ENCODE data around the gene CDH16.

Gene CDH16

DNA sequence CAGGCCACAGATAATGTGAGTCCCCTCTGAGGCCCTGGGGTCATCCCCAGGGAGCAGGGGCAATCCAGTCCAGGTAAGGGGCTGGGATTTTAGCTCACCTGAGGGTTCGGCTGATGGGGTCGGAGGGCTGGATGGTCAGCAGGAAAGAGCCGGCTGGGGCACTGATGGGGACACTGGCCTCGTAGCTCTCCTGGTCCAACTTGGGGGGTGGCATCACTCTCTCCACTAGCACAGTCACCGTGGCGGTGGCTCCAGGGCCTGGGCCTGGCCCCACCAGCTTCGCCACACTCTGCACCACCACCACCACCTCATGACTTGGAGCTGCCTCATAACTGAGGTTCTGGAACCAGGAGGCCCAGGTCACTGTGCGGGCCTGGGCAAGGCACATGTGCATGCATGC is 6.9 kb downstream of the CDH16 start:
- H3K4me2 ChIP-seq (ENCODE audit: low read length) = no peak overlapping the region
- H4K20me1 ChIP-seq (ENCODE audit: insufficient read depth, low read length) = no peaks in the 10 kb centered on the region
- H3K27ac ChIP-seq (ENCODE audit: low read depth, low read length, poor library complexity, severe bottlenecking) = no peak overlapping the region
- H3K9me2 ChIP-seq (ENCODE audit: low read depth, low read length) = no peaks in the 10 kb centered on the region
- H3K36me3 ChIP-seq (ENCODE audit: insufficient read depth, low read length) = no peaks in the 10 kb centered on the region
- H3K9ac ChIP-seq (ENCODE audit: low read length) = no peak overlapping the region
- no peak overlapping the region for H2AFZ ChIP-seq (ENCODE audit: low read length)
- H3K4me3 ChIP-seq (ENCODE audit: low read depth, low read length, poor library complexity, severe bottlenecking) = no peak overlapping the region
- H3K27me3 ChIP-seq (ENCODE audit: insufficient read depth, low read length) = peaks cover 7% of the 10 kb centered on the region; the same call in 1 of the 2 replicates
- TF ChIP-seq EZH2 (IDR thresholded peaks at IDR 0.05; ENCODE audit: borderline replicate concordance, low read length) = no peak
- TF ChIP-seq, protein P1, sequence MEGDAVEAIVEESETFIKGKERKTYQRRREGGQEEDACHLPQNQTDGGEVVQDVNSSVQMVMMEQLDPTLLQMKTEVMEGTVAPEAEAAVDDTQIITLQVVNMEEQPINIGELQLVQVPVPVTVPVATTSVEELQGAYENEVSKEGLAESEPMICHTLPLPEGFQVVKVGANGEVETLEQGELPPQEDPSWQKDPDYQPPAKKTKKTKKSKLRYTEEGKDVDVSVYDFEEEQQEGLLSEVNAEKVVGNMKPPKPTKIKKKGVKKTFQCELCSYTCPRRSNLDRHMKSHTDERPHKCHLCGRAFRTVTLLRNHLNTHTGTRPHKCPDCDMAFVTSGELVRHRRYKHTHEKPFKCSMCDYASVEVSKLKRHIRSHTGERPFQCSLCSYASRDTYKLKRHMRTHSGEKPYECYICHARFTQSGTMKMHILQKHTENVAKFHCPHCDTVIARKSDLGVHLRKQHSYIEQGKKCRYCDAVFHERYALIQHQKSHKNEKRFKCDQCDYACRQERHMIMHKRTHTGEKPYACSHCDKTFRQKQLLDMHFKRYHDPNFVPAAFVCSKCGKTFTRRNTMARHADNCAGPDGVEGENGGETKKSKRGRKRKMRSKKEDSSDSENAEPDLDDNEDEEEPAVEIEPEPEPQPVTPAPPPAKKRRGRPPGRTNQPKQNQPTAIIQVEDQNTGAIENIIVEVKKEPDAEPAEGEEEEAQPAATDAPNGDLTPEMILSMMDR (IDR thresholded peaks at IDR 0.05; ENCODE audit: low read length) = no peak
- H3K4me1 ChIP-seq (ENCODE audit: insufficient read depth, low read length, severe bottlenecking) = no peaks in the 10 kb centered on the region
- no peaks in the 10 kb centered on the region for H3F3A ChIP-seq (ENCODE audit: insufficient read depth, low read length)
- no peaks in the 10 kb centered on the region for H3K79me2 ChIP-seq (ENCODE audit: insufficient read depth, low read length)
- H3K9me3 ChIP-seq (ENCODE audit: low read length) = no peaks in the 10 kb centered on the region

DNA sequence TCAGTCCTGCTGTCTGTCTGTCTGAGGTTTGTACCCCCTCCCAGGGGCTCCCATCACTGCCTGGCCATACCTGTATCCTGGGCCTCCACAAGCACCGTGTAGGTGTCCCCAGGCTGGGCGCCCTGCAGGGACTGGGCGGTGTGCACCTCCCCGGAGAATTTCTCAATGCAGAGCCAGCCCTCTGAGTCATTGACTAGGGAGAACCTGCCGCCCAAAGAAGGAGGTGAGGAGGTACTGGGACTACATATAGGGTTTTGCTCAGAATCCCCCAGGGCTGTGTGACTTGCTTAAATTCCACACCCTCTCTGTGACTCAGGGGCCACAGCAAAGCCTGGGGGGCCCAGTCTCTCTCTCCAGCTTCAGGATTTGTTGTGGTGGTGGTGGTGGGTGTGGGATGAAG is 7.6 kb downstream of the CDH16 start:
- Histone ChIP-seq H3K9me2 (ENCODE audit: low read depth, low read length) (no peaks in the 10 kb centered on the region), H3K4me2 (ENCODE audit: low read length) (no peak overlapping the region), H3K4me1 (ENCODE audit: insufficient read depth, low read length, severe bottlenecking) (no peaks in the 10 kb centered on the region), H3K27me3 (ENCODE audit: insufficient read depth, low read length) (peaks cover 7% of the 10 kb centered on the region; the same call in 1 of the 2 replicates), H3K36me3 (ENCODE audit: insufficient read depth, low read length) (no peaks in the 10 kb centered on the region), H2AFZ (ENCODE audit: low read length) (no peak overlapping the region), H3K9ac (ENCODE audit: low read length) (no peak overlapping the region), H3K79me2 (ENCODE audit: insufficient read depth, low read length) (no peaks in the 10 kb centered on the region), H3F3A (ENCODE audit: insufficient read depth, low read length) (no peaks in the 10 kb centered on the region), H3K27ac (ENCODE audit: low read depth, low read length, poor library complexity, severe bottlenecking) (no peak overlapping the region), H4K20me1 (ENCODE audit: insufficient read depth, low read length) (no peaks in the 10 kb centered on the region), H3K9me3 (ENCODE audit: low read length) (no peaks in the 10 kb centered on the region), H3K4me3 (ENCODE audit: low read depth, low read length, poor library complexity, severe bottlenecking) (no peak overlapping the region)
- TF ChIP-seq, protein P1 (IDR thresholded peaks at IDR 0.05; ENCODE audit: low read length) = no peak
- TF ChIP-seq EZH2 (IDR thresholded peaks at IDR 0.05; ENCODE audit: borderline replicate concordance, low read length) = no peak

DNA sequence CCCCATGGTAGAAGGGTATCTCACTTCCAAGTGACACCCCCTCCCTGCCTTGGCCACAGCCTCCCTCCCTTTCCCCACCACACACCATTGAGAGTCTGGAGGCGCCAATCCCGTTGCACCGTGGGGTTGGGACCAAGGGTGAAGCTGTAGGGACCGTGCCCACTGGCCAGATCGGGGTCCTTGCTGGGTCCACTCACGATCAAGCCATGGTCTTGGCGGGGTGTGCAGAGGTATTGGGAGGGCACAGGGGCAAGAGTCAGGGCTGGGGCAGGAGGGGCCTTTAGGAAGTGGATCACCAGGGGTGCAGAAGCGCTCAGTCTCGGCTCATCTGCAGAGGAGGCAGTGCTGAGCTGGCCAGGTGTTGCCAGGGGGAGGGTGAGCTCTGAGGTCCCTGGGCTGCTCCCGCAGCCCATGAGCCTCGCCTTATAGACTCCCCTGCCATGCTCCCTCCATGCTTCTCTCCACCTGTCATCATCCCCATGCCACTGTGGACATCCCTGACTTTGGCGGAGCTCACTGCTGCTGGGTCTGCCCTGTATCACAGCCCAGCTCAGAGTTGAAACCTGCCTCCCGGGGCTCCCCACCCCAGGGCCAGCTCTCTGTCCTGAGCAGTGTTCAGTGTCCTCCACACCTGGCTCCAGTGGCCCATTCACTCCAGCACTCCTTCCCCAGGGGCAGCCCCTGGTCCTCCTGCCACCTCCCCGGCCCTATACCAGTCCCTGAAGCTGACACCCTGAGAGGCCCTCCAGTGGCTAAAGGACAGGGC is 8.3 kb downstream of the CDH16 start:
- no peak overlapping the region for H3K9ac ChIP-seq (ENCODE audit: low read length)
- TF ChIP-seq EZH2 (IDR thresholded peaks at IDR 0.05; ENCODE audit: borderline replicate concordance, low read length) = no peak
- TF ChIP-seq, protein P1 (IDR thresholded peaks at IDR 0.05; ENCODE audit: low read length) = no peak
- no peaks in the 10 kb centered on the region for H3K36me3 ChIP-seq (ENCODE audit: insufficient read depth, low read length)
- no peaks in the 10 kb centered on the region for H3F3A ChIP-seq (ENCODE audit: insufficient read depth, low read length)
- H3K9me3 ChIP-seq (ENCODE audit: low read length) = no peaks in the 10 kb centered on the region
- no peaks in the 10 kb centered on the region for H3K4me1 ChIP-seq (ENCODE audit: insufficient read depth, low read length, severe bottlenecking)
- H3K79me2 ChIP-seq (ENCODE audit: insufficient read depth, low read length) = no peaks in the 10 kb centered on the region
- no peak overlapping the region for H2AFZ ChIP-seq (ENCODE audit: low read length)
- H3K27ac ChIP-seq (ENCODE audit: low read depth, low read length, poor library complexity, severe bottlenecking) = no peak overlapping the region
- H3K9me2 ChIP-seq (ENCODE audit: low read depth, low read length) = no peaks in the 10 kb centered on the region
- H3K27me3 ChIP-seq (ENCODE audit: insufficient read depth, low read length) = peaks cover 7% of the 10 kb centered on the region; the same call in 1 of the 2 replicates
- H4K20me1 ChIP-seq (ENCODE audit: insufficient read depth, low read length) = no peaks in the 10 kb centered on the region
- H3K4me3 ChIP-seq (ENCODE audit: low read depth, low read length, poor library complexity, severe bottlenecking) = no peak overlapping the region
- no peak overlapping the region for H3K4me2 ChIP-seq (ENCODE audit: low read length)

All from OCI-LY1 (cell line).